Type B pancreatic cell (in vitro differentiated cells): ENCODE measurements around the gene LRMDA. TPM values are rescaled to one million over a fixed set of nuclear protein-coding genes. Genes with fewer than 3 reads are reported as not detected.

ENCODE experiments used
- DNase-seq: peaks from one replicate; pipeline ENCODE4 v3.0.0; 2021; ENCODE audit warnings: mixed read lengths; ENCODE audit not compliant: unreplicated experiment; ENCODE audit errors: extremely low spot score
- H3K27ac Mint-ChIP-seq: 2 replicates; pipeline ENCODE4 v1.8.0; 2021; ENCODE audit warnings: mild to moderate bottlenecking, mixed read lengths
- H3K27me3 Mint-ChIP-seq: 2 replicates; pipeline ENCODE4 v1.8.0; 2021; ENCODE audit warnings: mixed read lengths
- H3K36me3 Mint-ChIP-seq: 2 replicates; pipeline ENCODE4 v1.8.0; 2021; ENCODE audit warnings: mixed read lengths
- H3K4me1 Mint-ChIP-seq: one replicate; pipeline ENCODE4 v1.8.0; 2021; ENCODE audit warnings: mixed read lengths; ENCODE audit not compliant: unreplicated experiment
- H3K4me3 Mint-ChIP-seq: 2 replicates; pipeline ENCODE4 v1.8.0; 2021; ENCODE audit warnings: mild to moderate bottlenecking, mixed read lengths
- H3K9me3 Mint-ChIP-seq: 2 replicates; pipeline ENCODE4 v1.8.0; 2021; ENCODE audit warnings: mixed read lengths
- total RNA-seq: library from RNA; stranded (reverse); gene quantifications from 2 replicates; pipeline ENCODE4 v1.2.1, GENCODE V29; 2021; ENCODE audit warnings: low replicate concordance
- TF ChIP-seq, protein P1 (sequence below): fragments of 200-600 bp; sonication (generic); conservative IDR thresholded peaks from 2 replicates; pipeline ENCODE4 v1.5.0; 2021; ENCODE audit warnings: antibody characterized with exemption, mild to moderate bottlenecking

LRMDA gene
- total RNA-seq, 1 donor from 2014 or later, result 2.0 TPM

DNA sequence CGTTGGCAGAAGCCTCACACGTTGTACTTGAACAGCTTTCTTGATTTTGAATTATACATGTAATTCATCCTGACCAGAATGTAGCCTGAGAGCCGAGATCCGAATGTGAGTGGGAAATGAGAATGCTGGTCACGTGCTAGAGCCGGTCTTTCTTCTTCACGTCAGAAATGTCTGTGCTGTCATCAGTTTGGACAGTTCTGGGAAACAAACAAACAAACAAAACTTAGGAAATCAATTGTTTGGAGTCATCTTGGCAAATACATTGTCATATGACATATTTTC is 729.8 kb downstream of the LRMDA start:
- Mint-ChIP-seq H3K9me3 (peaks cover 5% of the 10 kb centered on the region), H3K27ac (no peak overlapping the region), H3K27me3 (peaks cover 29% of the 10 kb centered on the region), H3K4me1 (peaks cover 8% of the 10 kb centered on the region), H3K4me3 (no peak overlapping the region), H3K36me3 (no peaks in the 10 kb centered on the region)
- TF ChIP-seq, protein P1, sequence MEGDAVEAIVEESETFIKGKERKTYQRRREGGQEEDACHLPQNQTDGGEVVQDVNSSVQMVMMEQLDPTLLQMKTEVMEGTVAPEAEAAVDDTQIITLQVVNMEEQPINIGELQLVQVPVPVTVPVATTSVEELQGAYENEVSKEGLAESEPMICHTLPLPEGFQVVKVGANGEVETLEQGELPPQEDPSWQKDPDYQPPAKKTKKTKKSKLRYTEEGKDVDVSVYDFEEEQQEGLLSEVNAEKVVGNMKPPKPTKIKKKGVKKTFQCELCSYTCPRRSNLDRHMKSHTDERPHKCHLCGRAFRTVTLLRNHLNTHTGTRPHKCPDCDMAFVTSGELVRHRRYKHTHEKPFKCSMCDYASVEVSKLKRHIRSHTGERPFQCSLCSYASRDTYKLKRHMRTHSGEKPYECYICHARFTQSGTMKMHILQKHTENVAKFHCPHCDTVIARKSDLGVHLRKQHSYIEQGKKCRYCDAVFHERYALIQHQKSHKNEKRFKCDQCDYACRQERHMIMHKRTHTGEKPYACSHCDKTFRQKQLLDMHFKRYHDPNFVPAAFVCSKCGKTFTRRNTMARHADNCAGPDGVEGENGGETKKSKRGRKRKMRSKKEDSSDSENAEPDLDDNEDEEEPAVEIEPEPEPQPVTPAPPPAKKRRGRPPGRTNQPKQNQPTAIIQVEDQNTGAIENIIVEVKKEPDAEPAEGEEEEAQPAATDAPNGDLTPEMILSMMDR, result no peak
- no peak for DNase-seq

DNA sequence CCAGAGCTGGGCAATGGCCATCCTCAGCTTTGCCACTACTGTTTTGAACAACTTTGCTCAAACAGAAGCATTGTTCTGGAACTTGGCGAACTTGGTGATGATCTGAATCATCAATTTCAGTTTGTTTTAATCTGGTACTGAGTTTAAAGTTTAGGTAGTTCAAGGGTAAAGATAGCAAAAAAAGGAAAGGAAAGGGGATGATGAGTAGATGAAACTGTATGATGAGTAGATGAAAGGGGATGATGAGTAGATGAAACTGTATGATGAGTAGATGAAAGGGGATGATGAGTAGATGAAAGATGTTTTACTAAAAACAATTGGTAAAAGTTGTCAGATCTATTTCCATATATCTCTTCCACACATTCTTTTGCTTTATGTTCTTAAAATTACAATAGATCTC is 737.0 kb downstream of the LRMDA start:
- Mint-ChIP-seq H3K4me3 (no peak overlapping the region), H3K36me3 (peaks cover 4% of the 10 kb centered on the region), H3K9me3 (peaks cover 14% of the 10 kb centered on the region)

DNA sequence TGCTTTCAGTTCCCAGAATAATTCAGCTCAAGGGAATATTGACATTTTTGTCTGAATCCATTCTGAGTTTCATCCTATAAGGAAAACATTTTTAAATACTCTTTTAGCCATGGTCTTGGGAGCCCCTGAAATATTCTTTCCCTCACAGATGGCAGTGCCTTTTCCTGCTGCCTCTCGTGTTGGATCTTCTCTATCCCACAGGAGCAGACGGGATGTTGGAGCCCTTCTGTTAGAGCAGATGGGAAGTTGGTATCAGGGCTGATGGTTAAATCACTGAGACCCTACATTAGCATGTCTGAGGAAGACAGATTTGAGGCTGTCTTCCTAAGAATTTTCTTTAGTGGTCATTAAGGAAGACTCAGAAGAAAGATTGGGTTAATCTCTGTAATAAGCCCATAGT is 737.8 kb downstream of the LRMDA start:
- peaks cover 4% of the 10 kb centered on the region for H3K36me3 Mint-ChIP-seq
- TF ChIP-seq, protein P1, result no peak
- no peak overlapping the region for H3K27ac Mint-ChIP-seq
- peaks cover 14% of the 10 kb centered on the region for H3K27me3 Mint-ChIP-seq
- no peak overlapping the region for H3K4me3 Mint-ChIP-seq
- no peak for DNase-seq
- H3K9me3 Mint-ChIP-seq, result peaks cover 14% of the 10 kb centered on the region
- H3K4me1 Mint-ChIP-seq, result no peaks in the 10 kb centered on the region

More for the DNA sequence above, 737.0 kb downstream of the LRMDA start:
- Mint-ChIP-seq H3K27ac (no peak overlapping the region), H3K4me1 (peaks cover 3% of the 10 kb centered on the region), H3K27me3 (peaks cover 14% of the 10 kb centered on the region)
- no peak for DNase-seq
- TF ChIP-seq, protein P1, result no peak

DNA sequence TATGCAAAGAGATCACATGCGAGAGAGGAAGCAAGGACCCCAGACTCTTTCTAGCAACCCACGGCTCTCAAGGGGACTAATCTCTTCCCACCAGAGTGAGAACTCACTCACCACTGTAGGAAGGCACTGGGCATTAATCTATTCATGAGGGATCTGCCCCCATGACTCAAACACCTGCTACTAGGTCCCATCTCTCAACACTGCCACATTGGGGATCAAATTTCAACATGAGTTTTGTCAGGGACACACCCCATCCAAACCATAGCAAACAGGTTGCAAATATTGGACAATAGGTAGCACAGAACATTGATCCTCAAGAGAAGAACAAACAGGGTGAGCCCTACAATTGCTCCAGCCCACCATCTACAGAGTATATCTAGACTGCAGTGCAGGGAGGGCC is 740.6 kb downstream of the LRMDA start:
- TF ChIP-seq, protein P1, result no peak
- Mint-ChIP-seq H3K4me3 (no peak overlapping the region), H3K36me3 (peaks cover 3% of the 10 kb centered on the region), H3K27me3 (peaks cover 19% of the 10 kb centered on the region), H3K4me1 (no peaks in the 10 kb centered on the region), H3K27ac (no peak overlapping the region), H3K9me3 (peaks cover 16% of the 10 kb centered on the region)
- DNase-seq, result no peak

DNA sequence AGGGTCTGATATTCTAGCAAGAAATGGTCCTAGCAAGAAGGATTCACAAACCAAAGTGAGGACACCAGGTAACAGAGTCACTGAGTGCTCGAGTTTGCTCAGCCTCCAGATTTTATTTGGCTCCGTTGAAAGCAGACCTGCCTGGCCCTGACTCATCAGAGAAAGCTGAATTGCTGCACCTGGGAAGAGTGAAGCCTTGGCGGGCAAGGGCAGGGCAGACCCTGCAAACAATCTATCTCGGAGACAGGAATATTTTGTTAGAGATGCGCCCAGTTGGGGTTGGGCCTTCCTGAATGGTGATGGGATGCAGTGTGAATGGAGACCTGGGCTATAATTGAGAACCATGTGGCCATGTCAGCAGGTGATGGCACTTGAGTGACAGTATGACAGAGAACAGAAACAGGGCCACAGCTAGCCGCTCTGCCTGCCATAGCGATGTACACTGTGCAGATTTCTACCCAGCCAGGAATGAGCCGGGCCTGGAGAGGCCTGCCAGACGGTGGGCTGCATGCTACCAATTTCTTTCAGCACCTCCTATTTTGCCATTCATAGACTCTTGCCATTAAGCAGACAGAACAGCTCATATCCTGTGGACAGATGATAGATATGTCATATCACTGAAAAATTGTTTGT is 744.2 kb downstream of the LRMDA start:
- no peak for DNase-seq
- Mint-ChIP-seq H3K4me3 (no peak overlapping the region), H3K36me3 (no peaks in the 10 kb centered on the region), H3K9me3 (peaks cover 7% of the 10 kb centered on the region), H3K27me3 (peaks cover 17% of the 10 kb centered on the region), H3K4me1 (peaks cover 14% of the 10 kb centered on the region), H3K27ac (no peak overlapping the region)
- TF ChIP-seq, protein P1, result no peak

DNA sequence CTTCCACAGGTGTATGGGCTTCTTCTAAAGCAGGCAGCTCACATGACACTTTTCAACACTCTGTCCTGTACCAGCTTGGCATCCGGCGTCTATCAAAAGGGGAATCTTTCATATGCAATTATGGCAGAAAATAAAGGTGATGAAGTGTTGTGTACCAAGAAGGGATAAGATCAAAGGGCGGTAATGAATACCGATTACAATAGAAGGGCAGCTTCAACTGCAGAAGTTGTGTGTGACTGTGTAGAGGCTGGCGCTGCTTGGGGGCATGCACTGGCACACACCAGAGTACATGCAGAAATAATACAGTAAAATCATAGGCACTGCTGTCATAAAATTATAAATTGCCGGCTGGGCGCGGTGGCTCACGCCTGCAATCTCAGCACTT is 744.7 kb downstream of the LRMDA start:
- Mint-ChIP-seq H3K27ac (no peak overlapping the region), H3K27me3 (peaks cover 20% of the 10 kb centered on the region), H3K4me3 (no peak overlapping the region), H3K36me3 (no peaks in the 10 kb centered on the region), H3K9me3 (peaks cover 7% of the 10 kb centered on the region), H3K4me1 (peaks cover 14% of the 10 kb centered on the region)
- TF ChIP-seq, protein P1, result no peak
- no peak for DNase-seq
